HG03442 (cell line): Measurements from ENCODE around the gene PARP8.

Experiments
- ATAC-seq: cut with Tn5 transposase; IDR thresholded peaks from one replicate; pipeline ENCODE4 v1.9.1; 2021; ENCODE audit warnings: mild to moderate bottlenecking, moderate library complexity; ENCODE audit not compliant: unreplicated experiment

Gene PARP8

GRCh38 chr5:50725800-50726474, 59.5 kb downstream of the PARP8 start:
- ATAC-seq: no peak

- no peak for ATAC-seq
These were observed 60.2 kb downstream of the PARP8 start for GRCh38 chr5:50726475-50727148.

DNA sequence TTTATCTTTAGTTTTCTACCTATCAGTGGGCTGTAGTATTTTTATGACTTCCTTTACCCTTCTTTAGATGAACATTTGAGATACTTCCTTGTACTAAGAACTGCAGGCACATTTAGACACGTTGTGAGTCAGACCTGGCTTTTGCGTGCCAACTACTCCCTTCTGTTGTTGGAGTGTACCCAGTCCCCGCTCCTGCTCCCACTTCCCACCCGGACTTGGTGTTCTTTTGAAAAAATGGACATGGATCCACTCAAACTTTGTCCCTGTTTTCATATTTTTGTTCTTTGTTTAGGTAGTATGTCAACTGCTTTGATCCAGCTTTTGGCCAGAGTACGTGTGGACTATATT, 60.7 kb downstream of the PARP8 start:
- no peak for ATAC-seq

GRCh38 chr5:50727845-50728244, 61.4 kb downstream of the PARP8 start:
- no peak for ATAC-seq

DNA sequence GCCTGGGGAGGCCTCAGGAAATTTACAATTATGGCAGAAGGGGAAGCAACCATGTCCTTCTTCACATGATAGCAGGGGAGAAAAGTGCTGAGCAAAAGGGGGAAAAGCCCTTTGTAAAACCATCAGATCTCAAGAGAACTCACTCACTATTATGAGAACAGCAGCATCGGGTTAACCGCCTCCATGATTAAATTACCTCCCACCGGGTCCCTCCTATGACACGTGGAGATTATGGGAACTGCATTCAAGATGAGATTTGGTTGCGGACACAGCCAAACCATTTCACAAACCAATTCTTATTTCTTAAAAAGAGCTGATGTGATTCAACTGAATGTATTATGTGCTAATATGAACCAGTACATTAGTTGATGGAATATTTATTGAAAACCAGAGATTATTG, 63.9 kb downstream of the PARP8 start:
- ATAC-seq: no peak

DNA sequence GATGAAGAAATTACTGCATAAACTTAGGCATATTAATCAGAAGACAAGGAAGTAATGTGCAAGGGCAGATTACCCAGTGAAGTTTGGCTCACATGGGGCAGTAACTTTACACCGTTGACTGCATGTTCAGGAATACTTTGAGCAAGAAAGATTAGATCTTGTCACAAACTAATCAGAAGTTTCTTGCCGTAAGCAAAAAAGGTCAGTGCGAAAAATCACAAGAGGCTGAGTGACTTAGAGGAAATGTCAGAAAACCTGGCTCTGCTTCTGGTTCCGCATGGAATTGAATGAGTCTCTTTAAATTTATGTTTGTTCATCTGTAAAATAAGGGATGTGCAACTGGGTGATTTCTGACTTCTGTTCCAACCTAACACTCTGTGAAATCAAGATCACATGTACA, 64.4 kb downstream of the PARP8 start:
- no peak for ATAC-seq

DNA sequence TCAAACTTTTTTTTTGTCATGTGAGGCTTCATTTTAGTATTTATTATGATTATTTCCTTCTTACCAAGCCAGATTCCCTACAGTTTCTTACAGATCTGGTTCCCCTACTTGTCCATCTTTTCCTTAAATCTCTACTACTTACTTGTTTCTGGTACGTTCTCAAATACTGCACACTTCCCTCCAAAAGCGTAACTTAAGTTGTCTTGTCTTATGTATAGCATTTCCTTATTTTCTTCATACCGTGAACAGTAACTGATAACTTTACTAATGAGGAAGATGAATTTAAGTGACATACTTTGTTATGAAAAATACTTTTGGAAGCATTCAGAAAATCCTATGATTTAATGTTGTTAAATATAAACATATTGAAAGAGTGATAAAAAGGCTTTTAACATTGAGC, 67.3 kb downstream of the PARP8 start:
- ATAC-seq: no peak

DNA sequence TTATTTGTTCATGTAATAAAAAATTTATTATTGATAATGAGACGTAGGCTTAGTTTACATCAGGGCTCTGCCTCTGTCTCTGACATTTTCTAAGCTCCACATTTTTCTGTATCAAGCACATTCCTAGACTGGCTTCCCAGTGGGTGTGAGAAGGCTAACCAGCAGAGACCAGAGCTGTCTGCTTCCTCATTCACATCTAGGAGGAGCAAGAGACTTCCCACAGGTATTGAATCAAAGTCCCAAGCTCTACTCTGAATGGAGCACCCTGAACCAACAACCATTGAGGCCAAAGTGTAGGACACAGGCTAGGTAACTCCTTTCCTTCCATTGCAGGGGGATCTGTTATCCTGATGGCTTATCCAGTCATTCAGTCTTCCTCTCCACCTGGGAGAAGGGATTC, 72.4 kb downstream of the PARP8 start:
- ATAC-seq: no peak

- no peak for ATAC-seq
These were observed 74.4 kb downstream of the PARP8 start for GRCh38 chr5:50740832-50741231.

- ATAC-seq: peak; percentile 68
These were observed 78.3 kb downstream of the PARP8 start for GRCh38 chr5:50744776-50745175.

- no peak for ATAC-seq
These were observed 78.9 kb downstream of the PARP8 start for GRCh38 chr5:50745221-50745910.

GRCh38 chr5:50749181-50749580, 82.7 kb downstream of the PARP8 start:
- no peak for ATAC-seq

DNA sequence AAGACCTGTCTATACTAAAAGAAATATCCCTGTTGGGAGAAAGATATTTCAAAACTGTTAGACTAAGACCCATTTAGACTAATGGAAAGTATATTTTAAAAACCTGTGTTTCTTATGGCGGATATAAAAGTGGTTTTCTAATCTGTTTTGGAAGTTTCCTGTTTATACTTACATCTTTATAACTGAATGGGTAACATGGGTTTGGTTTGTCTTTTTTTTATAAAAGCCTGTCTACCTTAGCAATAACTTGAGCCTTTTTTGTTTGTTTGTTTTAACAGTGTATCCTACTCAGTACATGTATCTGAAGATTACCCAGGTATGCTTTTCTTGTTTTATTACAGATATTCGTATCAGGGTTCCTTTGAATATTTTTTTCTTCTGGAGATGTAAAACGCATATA, 83.4 kb downstream of the PARP8 start:
- no peak for ATAC-seq

DNA sequence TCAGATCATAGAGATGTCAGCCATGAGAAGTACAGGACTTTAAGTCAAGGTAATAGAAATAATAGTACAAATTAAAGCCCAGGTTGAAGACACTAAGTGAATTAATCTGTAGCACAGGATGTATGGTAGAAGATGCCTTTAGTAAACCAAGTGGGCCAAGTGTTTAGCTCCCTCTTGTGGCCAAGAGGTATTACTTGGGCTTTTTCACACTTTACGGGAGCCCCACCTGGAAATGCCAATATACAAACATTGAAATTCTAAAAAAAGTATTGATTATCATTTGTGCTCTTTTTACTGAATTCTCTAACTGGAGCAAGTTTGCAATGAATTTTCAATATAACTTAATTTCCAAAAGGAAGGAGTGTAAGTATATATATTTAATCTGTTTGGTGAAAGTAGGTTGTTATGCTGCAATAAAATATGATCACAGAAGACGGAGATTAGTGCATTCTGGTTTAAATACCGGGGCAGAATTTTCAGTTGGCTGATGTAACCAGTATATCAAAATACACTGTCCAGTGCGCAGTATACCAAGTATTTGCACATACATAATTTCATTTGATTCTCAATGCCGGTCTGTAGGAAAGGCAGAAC, 84.7 kb downstream of the PARP8 start:
- ATAC-seq: peak; percentile 95

GRCh38 chr5:50752800-50753199, 86.4 kb downstream of the PARP8 start:
- no peak for ATAC-seq

GRCh38 chr5:50759526-50760270, 93.3 kb downstream of the PARP8 start:
- no peak for ATAC-seq

DNA sequence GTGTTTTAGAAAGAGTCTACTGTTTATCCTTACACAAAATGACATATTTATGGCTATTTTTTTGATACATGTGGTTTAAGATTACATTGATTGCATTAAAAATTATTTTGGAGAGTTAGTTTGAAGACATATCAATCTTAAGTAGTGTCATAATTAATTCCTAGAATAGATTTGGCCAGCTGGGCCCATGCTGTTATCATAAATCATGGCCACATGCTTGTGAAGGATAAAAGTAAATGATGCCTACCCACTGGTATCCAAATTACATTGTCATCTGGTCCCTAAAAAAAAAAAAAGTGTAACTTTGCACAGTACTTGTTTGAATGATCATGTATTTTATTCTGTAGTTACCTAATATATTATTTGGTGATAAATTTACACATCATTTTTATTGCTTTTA, 96.9 kb downstream of the PARP8 start:
- ATAC-seq: no peak

DNA sequence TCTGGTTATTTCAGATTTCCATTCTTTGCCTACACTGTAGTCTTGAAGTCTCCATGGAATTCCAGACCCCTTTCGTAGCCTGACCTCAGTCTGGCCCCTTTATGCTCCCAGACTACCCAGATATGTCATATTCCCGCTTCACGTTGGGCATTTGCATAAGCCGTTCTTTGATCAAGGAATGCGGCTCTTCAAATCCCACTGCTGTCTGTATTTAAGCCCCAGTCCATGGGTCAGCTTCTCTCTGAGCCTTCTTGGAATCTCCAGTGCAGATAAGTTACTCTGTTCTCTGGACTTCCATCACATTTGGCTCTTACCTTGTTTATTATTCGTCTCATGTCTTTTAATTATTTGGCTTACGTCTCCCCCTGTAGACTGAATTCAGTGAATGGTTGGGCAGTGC, 97.4 kb downstream of the PARP8 start:
- ATAC-seq: no peak

- ATAC-seq: no peak
These were observed 99.6 kb downstream of the PARP8 start for GRCh38 chr5:50766042-50766441.

DNA sequence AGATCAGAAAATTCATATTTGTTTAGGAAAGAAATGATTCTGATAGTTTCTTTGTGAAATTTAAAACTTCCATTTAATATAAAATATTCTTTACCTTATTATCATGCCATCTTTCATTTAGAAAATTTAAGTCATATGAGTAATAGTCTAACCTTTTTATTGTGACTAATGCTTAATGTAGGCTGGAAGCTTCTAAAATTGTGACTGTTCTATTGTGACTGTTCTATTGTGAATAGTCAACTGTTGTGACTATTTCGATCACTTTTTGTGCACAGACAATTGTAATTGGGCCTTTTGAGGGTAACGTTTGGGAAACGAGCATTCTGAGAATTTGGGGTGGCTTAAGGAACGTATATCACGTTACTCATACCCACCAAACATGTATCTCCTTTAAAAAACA, 100.0 kb downstream of the PARP8 start:
- ATAC-seq: no peak

DNA sequence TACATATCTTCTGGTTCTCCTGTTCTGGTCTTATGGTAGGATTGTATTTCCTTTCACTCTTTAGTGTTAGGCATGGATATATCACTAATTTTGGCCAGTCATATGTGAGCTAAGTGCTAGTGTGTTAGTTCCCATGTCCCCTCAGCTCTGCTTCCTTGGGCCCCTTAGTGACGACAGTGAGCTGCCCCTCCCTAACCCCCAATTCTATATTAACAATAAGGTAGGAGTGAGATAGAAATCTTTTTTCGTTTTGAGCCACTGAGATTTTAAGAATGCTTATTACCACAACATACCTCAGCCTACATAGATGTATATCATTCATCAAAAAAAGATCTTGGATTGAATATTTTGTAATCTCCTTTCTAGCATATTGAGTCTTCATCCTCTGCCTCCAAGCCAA, 100.5 kb downstream of the PARP8 start:
- ATAC-seq: no peak
